ENCODE measurements around the gene WDR90. TPM values are rescaled to one million over a fixed set of nuclear protein-coding genes. Genes with fewer than 3 reads are reported as not detected.

WDR90 gene
- total RNA-seq = 10 to 100 TPM; 65.9 to 66.9 TPM

DNA sequence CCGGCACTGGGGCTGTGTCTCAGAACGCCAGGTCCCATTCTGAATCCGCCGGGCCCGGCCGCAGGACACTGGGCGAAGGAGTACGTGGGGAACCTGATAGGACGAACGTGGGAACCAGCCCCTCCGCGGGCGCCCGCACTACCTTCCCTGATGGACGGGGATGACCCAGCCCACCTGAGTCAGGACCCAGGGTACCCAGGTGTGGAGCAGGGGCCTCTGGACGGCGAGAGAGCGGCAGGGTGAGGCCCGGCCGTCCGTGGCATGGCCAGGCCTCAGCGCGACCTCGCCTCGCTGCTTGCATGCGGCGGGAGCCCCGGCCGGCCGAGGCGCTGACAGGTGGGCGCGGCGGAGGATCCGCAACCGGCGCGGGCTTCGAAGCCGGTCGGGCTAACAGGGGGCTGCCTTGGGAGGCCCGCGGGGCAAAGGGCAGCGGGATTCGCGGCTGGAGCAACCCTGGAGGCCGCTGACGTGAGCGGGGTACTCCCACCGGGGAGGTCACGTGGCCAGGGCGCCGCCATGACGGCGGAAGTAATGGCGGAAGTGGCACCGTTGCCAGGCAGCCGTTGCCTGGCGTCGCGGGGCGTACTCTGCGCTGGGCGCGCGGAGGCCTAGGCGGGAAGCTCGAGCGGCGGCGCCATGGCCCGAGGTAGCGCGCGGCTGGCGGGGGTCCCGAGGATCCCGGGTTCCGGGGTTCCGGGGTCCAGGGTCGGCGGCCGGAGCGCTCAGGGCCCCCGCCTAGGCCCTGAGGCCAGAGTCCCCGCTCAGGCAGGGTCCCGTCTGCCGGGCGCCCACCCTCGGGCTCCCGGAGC, at the start of gene WDR90:
Gene WDR90 (plus strand): TSS at position 585 of the 809 bp plus-strand sequence. CDS start 52 bp downstream, at position 637.
- H3K27me3 Mint-ChIP-seq (ENCODE audit: low read depth) = no peaks in the 10 kb centered on the region
- no peaks in the 10 kb centered on the region for H3K9me3 Mint-ChIP-seq
- H3K4me1 Mint-ChIP-seq (ENCODE audit: low read depth) = peaks cover 22% of the 10 kb centered on the region
- DNase-seq = peak; percentile 93
- H3K4me3 Mint-ChIP-seq = peak within 1 kb of the TSS; percentile 79
- CTCF ChIA-PET = interaction anchor here (1.2 to 2.0 kb wide), 2 partner anchors 12 to 27 kb away, joined by 3 to 6 read pairs; partner anchors contain the start of genes METTL26 and RHBDL1
- intact Hi-C loops (cut with micrococcal nuclease) = loop anchor here (1.0 kb wide), 2 partner anchors 13 to 18 kb away; partner anchors contain the start of gene METTL26
- H3K27ac Mint-ChIP-seq = peak within 1 kb of the TSS; percentile 66
- no peaks in the 10 kb centered on the region for H3K36me3 Mint-ChIP-seq (ENCODE audit: low read depth)

GRCh38 chr16:600781-601180, 48.4 kb upstream of the WDR90 start:
- no peaks in the 10 kb centered on the region for H3K9me3 Mint-ChIP-seq
- CTCF ChIA-PET = interaction anchor here (0.9 kb wide), 1 partner anchor 75 kb away, joined by 3 read pairs; no protein-coding TSS in a partner anchor
- DNase-seq = no peak
- H3K36me3 Mint-ChIP-seq (ENCODE audit: low read depth) = no peaks in the 10 kb centered on the region
- H3K27ac Mint-ChIP-seq = no peak overlapping the region
- intact Hi-C loops (cut with micrococcal nuclease) = no loop called here
- H3K4me3 Mint-ChIP-seq = no peak overlapping the region
- H3K4me1 Mint-ChIP-seq (ENCODE audit: low read depth) = peaks cover 8% of the 10 kb centered on the region
- H3K27me3 Mint-ChIP-seq (ENCODE audit: low read depth) = no peaks in the 10 kb centered on the region

GRCh38 chr16:603933-604332, 45.2 kb upstream of the WDR90 start:
- Mint-ChIP-seq H3K4me3 (no peak overlapping the region), H3K9me3 (no peaks in the 10 kb centered on the region), H3K36me3 (ENCODE audit: low read depth) (no peaks in the 10 kb centered on the region), H3K4me1 (ENCODE audit: low read depth) (peaks cover 14% of the 10 kb centered on the region), H3K27me3 (ENCODE audit: low read depth) (no peaks in the 10 kb centered on the region), H3K27ac (no peak overlapping the region)
- CTCF ChIA-PET = no interaction called here
- DNase-seq = no peak
- intact Hi-C loops (cut with micrococcal nuclease) = no loop called here

DNA sequence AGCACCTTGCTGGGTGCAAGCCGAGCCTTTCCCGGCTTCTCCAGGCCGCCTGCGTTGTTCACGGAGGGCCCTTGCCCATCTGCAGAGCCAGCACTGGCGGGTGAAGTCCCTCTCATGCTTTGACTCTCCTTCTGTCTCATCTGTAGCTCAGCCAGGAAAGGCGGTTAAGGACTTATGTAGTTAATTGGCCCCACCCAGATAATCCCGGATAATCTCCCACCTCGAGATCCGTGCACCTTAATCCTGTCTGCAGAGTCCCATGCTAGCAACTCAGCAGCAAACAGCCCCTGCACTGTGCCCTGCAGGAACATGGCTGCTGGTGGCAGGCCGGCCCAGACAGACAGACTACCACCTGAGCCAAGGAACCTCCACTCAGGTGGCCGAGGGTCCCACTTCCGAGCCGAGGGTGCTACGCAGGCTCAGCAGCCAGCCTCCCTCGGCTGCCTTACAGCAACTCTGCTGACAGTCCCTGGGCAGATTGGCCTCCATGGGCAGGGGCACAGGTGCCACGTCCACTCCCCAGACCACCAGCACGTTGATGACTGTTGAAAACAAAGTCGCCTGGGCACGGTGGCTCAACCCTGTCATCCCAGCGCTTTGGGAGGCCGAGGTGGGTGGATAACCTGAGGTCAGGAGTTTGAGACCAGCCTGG, 42.4 kb upstream of the WDR90 start:
- CTCF ChIA-PET = no interaction called here
- intact Hi-C loops (cut with micrococcal nuclease) = no loop called here

DNA sequence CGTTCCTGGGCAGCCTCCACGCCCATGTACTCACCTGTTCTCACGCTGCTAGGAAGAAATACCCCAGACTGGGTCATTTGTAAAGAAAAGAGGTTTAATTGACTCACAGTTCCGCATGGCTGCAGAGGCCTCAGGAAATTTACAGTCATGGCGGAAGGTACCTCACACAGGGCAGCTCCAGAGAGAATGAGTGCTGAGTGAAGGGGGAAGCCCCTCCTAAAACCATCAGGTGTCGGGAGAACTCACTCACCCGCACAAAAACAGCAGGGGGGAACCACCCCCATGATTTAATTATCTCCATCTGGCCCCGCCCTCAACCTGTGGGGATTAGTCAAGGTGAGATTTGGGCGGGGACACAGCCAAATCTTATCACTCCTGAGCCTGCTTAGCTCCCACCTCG, 41.1 kb upstream of the WDR90 start:
- peak; percentile 88 for DNase-seq
- no peaks in the 10 kb centered on the region for H3K27me3 Mint-ChIP-seq (ENCODE audit: low read depth)
- no peaks in the 10 kb centered on the region for H3K36me3 Mint-ChIP-seq (ENCODE audit: low read depth)
- peaks cover 14% of the 10 kb centered on the region for H3K4me1 Mint-ChIP-seq (ENCODE audit: low read depth)
- intact Hi-C loops (cut with micrococcal nuclease) = loop anchor here (1.0 kb wide), 2 partner anchors 19 to 28 kb away; partner anchors contain the start of gene METTL26
- CTCF ChIA-PET = interaction anchor here (1.4 kb wide), 1 partner anchor 11 kb away, joined by 3 read pairs; no protein-coding TSS in a partner anchor
- H3K9me3 Mint-ChIP-seq = no peaks in the 10 kb centered on the region
- H3K4me3 Mint-ChIP-seq = no peak overlapping the region
- H3K27ac Mint-ChIP-seq = peak overlapping the region; percentile 80

More for the DNA sequence above, 42.4 kb upstream of the WDR90 start:
- Mint-ChIP-seq H3K36me3 (ENCODE audit: low read depth) (no peaks in the 10 kb centered on the region), H3K27ac (no peak overlapping the region), H3K9me3 (no peaks in the 10 kb centered on the region), H3K4me3 (no peak overlapping the region), H3K27me3 (ENCODE audit: low read depth) (no peaks in the 10 kb centered on the region), H3K4me1 (ENCODE audit: low read depth) (peaks cover 14% of the 10 kb centered on the region)
- DNase-seq = no peak

- Mint-ChIP-seq H3K9me3 (no peaks in the 10 kb centered on the region), H3K27ac (no peak overlapping the region), H3K4me1 (ENCODE audit: low read depth) (peaks cover 10% of the 10 kb centered on the region), H3K4me3 (no peak overlapping the region), H3K36me3 (ENCODE audit: low read depth) (no peaks in the 10 kb centered on the region), H3K27me3 (ENCODE audit: low read depth) (no peaks in the 10 kb centered on the region)
- no peak for DNase-seq
- intact Hi-C loops (cut with micrococcal nuclease) = no loop called here
- CTCF ChIA-PET = interaction anchor here (1.1 to 1.4 kb wide), 3 partner anchors 12 to 24 kb away, joined by 3 to 4 read pairs (median 3); partner anchors contain the start of gene RAB40C
Measured at GRCh38 chr16:609316-609715, 39.8 kb upstream of the WDR90 start.

GRCh38 chr16:609984-610383, 39.2 kb upstream of the WDR90 start:
- Mint-ChIP-seq H3K27me3 (ENCODE audit: low read depth) (no peaks in the 10 kb centered on the region), H3K9me3 (no peaks in the 10 kb centered on the region), H3K4me3 (no peak overlapping the region), H3K36me3 (ENCODE audit: low read depth) (peaks cover 2% of the 10 kb centered on the region), H3K27ac (no peak overlapping the region), H3K4me1 (ENCODE audit: low read depth) (peaks cover 10% of the 10 kb centered on the region)
- intact Hi-C loops (cut with micrococcal nuclease) = no loop called here
- no peak for DNase-seq
- CTCF ChIA-PET = interaction anchor here (0.6 to 1.2 kb wide), 5 partner anchors 12 to 33 kb away, joined by 3 to 4 read pairs (median 4); partner anchors contain the start of gene RAB40C

GRCh38 chr16:610513-611381, 38.4 kb upstream of the WDR90 start:
- CTCF ChIA-PET = interaction anchor here (0.6 to 1.2 kb wide), 4 partner anchors 12 to 34 kb away, joined by 3 to 4 read pairs (median 4); partner anchors contain the start of gene RAB40C
- Mint-ChIP-seq H3K4me1 (ENCODE audit: low read depth) (peaks cover 10% of the 10 kb centered on the region), H3K9me3 (no peaks in the 10 kb centered on the region), H3K36me3 (ENCODE audit: low read depth) (peaks cover 2% of the 10 kb centered on the region), H3K27ac (no peak overlapping the region), H3K27me3 (ENCODE audit: low read depth) (no peaks in the 10 kb centered on the region), H3K4me3 (no peak overlapping the region)
- intact Hi-C loops (cut with micrococcal nuclease) = loop anchor here (1.0 kb wide), 1 partner anchor 31 kb away; no protein-coding TSS in a partner anchor
- peak; percentile 66 for DNase-seq

DNA sequence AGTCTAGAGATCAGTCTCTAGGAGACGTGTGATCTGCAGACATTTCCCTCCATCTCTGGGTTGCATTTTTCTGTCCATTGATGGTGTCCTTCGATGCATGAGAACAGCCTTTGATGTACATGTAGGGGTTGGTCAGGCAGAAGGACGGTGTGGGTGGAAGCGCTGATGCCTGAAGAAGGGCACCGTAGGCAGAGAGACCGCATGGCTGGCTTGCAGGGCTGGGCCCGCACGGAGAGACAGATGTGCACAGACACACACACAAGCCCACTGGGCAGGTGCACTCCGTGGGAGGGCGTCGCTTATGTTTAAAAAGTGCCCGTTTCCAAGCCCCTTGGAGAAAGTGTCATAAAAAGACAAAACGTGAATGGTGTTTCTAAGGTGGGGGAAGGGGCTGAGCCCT, 34.0 kb upstream of the WDR90 start:
- H3K36me3 Mint-ChIP-seq (ENCODE audit: low read depth) = peaks cover 2% of the 10 kb centered on the region
- H3K27me3 Mint-ChIP-seq (ENCODE audit: low read depth) = no peaks in the 10 kb centered on the region
- H3K4me3 Mint-ChIP-seq = no peak overlapping the region
- CTCF ChIA-PET = no interaction called here
- no peak overlapping the region for H3K27ac Mint-ChIP-seq
- no peak for DNase-seq
- intact Hi-C loops (cut with micrococcal nuclease) = no loop called here
- no peaks in the 10 kb centered on the region for H3K9me3 Mint-ChIP-seq
- peaks cover 2% of the 10 kb centered on the region for H3K4me1 Mint-ChIP-seq (ENCODE audit: low read depth)

GRCh38 chr16:616733-617586, 32.2 kb upstream of the WDR90 start:
- no peak overlapping the region for H3K4me3 Mint-ChIP-seq
- no peak for DNase-seq
- no peaks in the 10 kb centered on the region for H3K9me3 Mint-ChIP-seq
- H3K27ac Mint-ChIP-seq = no peak overlapping the region
- no peaks in the 10 kb centered on the region for H3K27me3 Mint-ChIP-seq (ENCODE audit: low read depth)
- CTCF ChIA-PET = no interaction called here
- peaks cover 2% of the 10 kb centered on the region for H3K36me3 Mint-ChIP-seq (ENCODE audit: low read depth)
- no peaks in the 10 kb centered on the region for H3K4me1 Mint-ChIP-seq (ENCODE audit: low read depth)
- intact Hi-C loops (cut with micrococcal nuclease) = no loop called here

DNA sequence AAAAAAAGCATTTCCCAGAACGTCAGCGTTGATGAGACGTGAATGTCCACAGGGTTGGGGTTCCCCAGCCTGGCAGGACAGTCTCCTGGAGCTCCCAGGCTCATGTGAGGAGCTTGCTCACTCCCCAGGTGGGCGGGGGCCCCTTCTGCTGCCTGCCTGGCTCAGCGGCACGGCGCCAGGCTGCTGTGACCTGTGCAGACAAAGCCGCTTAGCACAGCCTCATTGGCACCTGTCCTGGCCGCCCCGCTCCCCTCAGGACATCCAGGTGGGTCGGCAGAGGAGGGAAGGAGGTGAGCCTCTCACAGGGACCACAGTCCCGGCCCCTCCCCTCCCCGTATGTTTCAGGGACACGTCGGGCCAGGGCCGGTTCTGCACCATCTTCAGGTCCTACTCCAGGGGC, 31.3 kb upstream of the WDR90 start:
- Mint-ChIP-seq H3K4me1 (ENCODE audit: low read depth) (no peaks in the 10 kb centered on the region), H3K36me3 (ENCODE audit: low read depth) (peaks cover 2% of the 10 kb centered on the region), H3K27me3 (ENCODE audit: low read depth) (no peaks in the 10 kb centered on the region), H3K9me3 (no peaks in the 10 kb centered on the region), H3K4me3 (no peak overlapping the region), H3K27ac (no peak overlapping the region)
- DNase-seq = no peak
- CTCF ChIA-PET = no interaction called here
- intact Hi-C loops (cut with micrococcal nuclease) = no loop called here

All from activated naive CD4-positive, alpha-beta T cell treated with anti-CD3 and anti-CD28 coated beads for 36 hours (primary cell).